Peyer's patch (tissue), 4 donors: ENCODE measurements around the gene MAPK1IP1L. TPM values are rescaled to one million over a fixed set of nuclear protein-coding genes. Genes with fewer than 3 reads are reported as not detected.
"Not testable (repeated sequence)": the region's sequence is repeated elsewhere in the genome, so short reads cannot be mapped to it uniquely, and the experiment has no call there.

Source experiments
- DNase-seq, 3 donors: peaks; one replicate each; pipeline ENCODE4 v3.0.0-alpha.2; 2017 to 2019
- H3K27ac ChIP-seq, 4 donors: fragments of 200-600 bp; sonication (generic); one replicate each; pipeline ENCODE4 v1.5.1; 2016 to 2019
- H3K27me3 ChIP-seq, 2 donors: fragments of 200-600 bp; sonication (generic); one replicate each; pipeline ENCODE4 v1.5.1; 2019
- H3K36me3 ChIP-seq, 3 donors: fragments of 200-600 bp; sonication (generic); one replicate each; pipeline ENCODE4 v1.5.1; 2016 to 2019
- H3K4me1 ChIP-seq, 4 donors: fragments of 200-600 bp; sonication (generic); one replicate each; pipeline ENCODE4 v1.5.1; 2016 to 2019
- H3K4me3 ChIP-seq, 4 donors: fragments of 200-600 bp; sonication (generic); 1 replicate in 3 of 4; 2 replicates in 1 of 4; pipeline ENCODE4 v1.5.1; 2016 to 2019; ENCODE audit warnings: mild to moderate bottlenecking in 1 of 4
- H3K9me3 ChIP-seq, 4 donors: fragments of 200-600 bp; sonication (generic); one replicate each; pipeline ENCODE4 v1.5.1; 2016 to 2019; ENCODE audit warnings: mild to moderate bottlenecking in 1 of 4
- CTCF ChIP-seq, 6 experiments: fragments of 450-650 bp in 4 of 6; fragments of 200-600 bp in 2 of 6; sonication (generic) in 1 of 6; IDR thresholded peaks; one replicate each; pipeline ENCODE4 v1.5.1; 2017 to 2019; ENCODE audit warnings: antibody characterized with exemption in 6 of 6, mild to moderate bottlenecking in 3 of 6, moderate library complexity in 1 of 6
- POLR2A ChIP-seq, 2 donors: fragments of 450-650 bp; IDR thresholded peaks; one replicate each; pipeline ENCODE4 v1.5.1; 2017; ENCODE audit warnings: antibody characterized with exemption in 2 of 2, mild to moderate bottlenecking in 2 of 2, moderate library complexity in 2 of 2
- total RNA-seq, 4 donors: library from RNA; depleted of rRNA; stranded (reverse); fragments of >200 nt; gene quantifications; one replicate each; pipeline ENCODE4 v1.1.0, GENCODE V29; 2016

Gene MAPK1IP1L
- total RNA-seq, 4 donors from 2014 or later, result 27.2 to 56.6 (median 35.2) TPM

- peak in 2 of 3 donors; percentile 62 to 68 for DNase-seq
- H3K27ac ChIP-seq, result peak overlapping the region in 3 of 4 donors; percentile 8 to 66 (median 40)
Observed at GRCh38 chr14:55077170-55078151, 26.0 kb downstream of the MAPK1IP1L start.

GRCh38 chr14:55079961-55080360 lies 28.5 kb downstream of the MAPK1IP1L start:
- H3K4me1 ChIP-seq, result not testable (repeated sequence)

More at GRCh38 chr14:55077170-55078151, 26.0 kb downstream of the MAPK1IP1L start:
- Histone ChIP-seq H3K4me3 (no peak overlapping the region), H3K27me3 (no peaks in the 10 kb centered on the region), H3K36me3 (no peaks in the 10 kb centered on the region), H3K4me1 (no peaks in the 10 kb centered on the region), H3K9me3 (no peaks in the 10 kb centered on the region)
- TF ChIP-seq POLR2A (IDR thresholded peaks at IDR 0.05) (peak in 1 of 2 donors; percentile 20), CTCF (IDR thresholded peaks at IDR 0.05) (peak in 1 of 6 experiments; percentile 2)

GRCh38 chr14:55084401-55085059 lies 33.1 kb downstream of the MAPK1IP1L start:
- Histone ChIP-seq H3K4me1 (no peaks in the 10 kb centered on the region), H3K27ac (no peak overlapping the region), H3K36me3 (no peaks in the 10 kb centered on the region), H3K4me3 (no peak overlapping the region), H3K9me3 (no peaks in the 10 kb centered on the region), H3K27me3 (no peaks in the 10 kb centered on the region)
- no peak for DNase-seq
- TF ChIP-seq POLR2A (IDR thresholded peaks at IDR 0.05) (no peak), CTCF (IDR thresholded peaks at IDR 0.05) (no peak)

More at GRCh38 chr14:55079961-55080360, 28.5 kb downstream of the MAPK1IP1L start:
- H3K27ac ChIP-seq, H3K36me3 ChIP-seq, H3K27me3 ChIP-seq, H3K9me3 ChIP-seq, H3K4me3 ChIP-seq, DNase-seq: not testable (repeated sequence)

GRCh38 chr14:55085060-55085660 lies 33.7 kb downstream of the MAPK1IP1L start:
- H3K36me3 ChIP-seq, result no peaks in the 10 kb centered on the region
- H3K9me3 ChIP-seq, result no peaks in the 10 kb centered on the region
- H3K4me3 ChIP-seq, result no peak overlapping the region
- no peaks in the 10 kb centered on the region for H3K27me3 ChIP-seq
- H3K27ac ChIP-seq, result no peak overlapping the region
- no peak for TF ChIP-seq CTCF (IDR thresholded peaks at IDR 0.05)
- TF ChIP-seq POLR2A (IDR thresholded peaks at IDR 0.05), result no peak
- no peaks in the 10 kb centered on the region for H3K4me1 ChIP-seq
- no peak for DNase-seq

- TF ChIP-seq POLR2A (IDR thresholded peaks at IDR 0.05), result no peak
- no peak for TF ChIP-seq CTCF (IDR thresholded peaks at IDR 0.05)
- no peaks in the 10 kb centered on the region for H3K27me3 ChIP-seq
- H3K9me3 ChIP-seq, result no peaks in the 10 kb centered on the region
- H3K27ac ChIP-seq, result no peak overlapping the region
- H3K4me1 ChIP-seq, result peaks cover 0 to 8% (median 1%) of the 10 kb centered on the region in 4 donors
- H3K4me3 ChIP-seq, result no peak overlapping the region
- no peak for DNase-seq
- H3K36me3 ChIP-seq, result no peaks in the 10 kb centered on the region
Observed at GRCh38 chr14:55086938-55087337, 35.5 kb downstream of the MAPK1IP1L start.
